NB4 (cell line): ENCODE measurements around the gene UBE2D3.
A peak's percentile ranks its signal among the peaks of the same experiment; 100 is the strongest.

Source experiments
- DNase-seq: peaks from one replicate; pipeline ENCODE4 v3.0.0; 2010; ENCODE audit warnings: low read depth
- H3K4me3 ChIP-seq: one replicate; pipeline ENCODE4 v1.5.1; 2011; ENCODE audit warnings: mild to moderate bottlenecking, low read depth, low read length, moderate library complexity
- MYC ChIP-seq: IDR thresholded peaks from 2 replicates; pipeline ENCODE4 v1.6.1; 2011; ENCODE audit warnings: low read depth, low read length
- POLR2A ChIP-seq: IDR thresholded peaks from 2 replicates; pipeline ENCODE4 v1.6.1; 2011; ENCODE audit warnings: mild to moderate bottlenecking; ENCODE audit not compliant: insufficient read length; ENCODE audit errors: extremely low read depth
- TF ChIP-seq, protein P1 (sequence below): IDR thresholded peaks from one replicate; pipeline ENCODE4 v1.5.1; 2012; ENCODE audit warnings: low read depth, low read length
- TF ChIP-seq, protein P2 (sequence below): IDR thresholded peaks from 2 replicates; pipeline ENCODE4 v1.6.1; 2011; ENCODE audit warnings: low read depth, low read length

The UBE2D3 gene

DNA sequence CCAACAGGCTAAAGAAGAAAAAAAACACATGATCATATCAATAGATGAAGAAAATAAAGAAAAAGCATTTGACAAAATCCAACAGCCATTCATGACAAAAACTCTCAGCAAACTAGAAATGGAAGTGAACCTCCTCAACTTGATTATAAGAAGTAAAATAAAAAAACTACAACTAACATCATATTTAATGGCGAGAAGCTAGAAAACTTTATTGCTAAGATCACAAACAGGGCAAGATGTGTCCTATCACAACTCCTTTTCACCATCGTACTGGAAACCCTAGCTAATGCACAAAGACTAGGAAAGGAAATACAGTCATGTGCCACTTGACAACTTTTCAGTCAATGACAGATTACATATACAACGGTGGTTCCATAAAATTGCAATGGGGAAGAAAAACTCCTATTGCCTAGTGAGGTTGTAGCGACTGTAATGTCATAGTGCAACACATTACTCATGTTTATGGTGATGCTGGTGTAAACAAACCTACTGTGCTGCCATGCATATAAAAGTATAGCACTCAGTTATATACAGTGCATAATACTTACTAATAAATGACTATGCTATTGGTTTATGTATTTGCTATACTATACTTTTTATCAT is 54.5 kb downstream of the UBE2D3 start:
- TF ChIP-seq MYC (no peak), POLR2A (no peak)
- TF ChIP-seq, protein P1, sequence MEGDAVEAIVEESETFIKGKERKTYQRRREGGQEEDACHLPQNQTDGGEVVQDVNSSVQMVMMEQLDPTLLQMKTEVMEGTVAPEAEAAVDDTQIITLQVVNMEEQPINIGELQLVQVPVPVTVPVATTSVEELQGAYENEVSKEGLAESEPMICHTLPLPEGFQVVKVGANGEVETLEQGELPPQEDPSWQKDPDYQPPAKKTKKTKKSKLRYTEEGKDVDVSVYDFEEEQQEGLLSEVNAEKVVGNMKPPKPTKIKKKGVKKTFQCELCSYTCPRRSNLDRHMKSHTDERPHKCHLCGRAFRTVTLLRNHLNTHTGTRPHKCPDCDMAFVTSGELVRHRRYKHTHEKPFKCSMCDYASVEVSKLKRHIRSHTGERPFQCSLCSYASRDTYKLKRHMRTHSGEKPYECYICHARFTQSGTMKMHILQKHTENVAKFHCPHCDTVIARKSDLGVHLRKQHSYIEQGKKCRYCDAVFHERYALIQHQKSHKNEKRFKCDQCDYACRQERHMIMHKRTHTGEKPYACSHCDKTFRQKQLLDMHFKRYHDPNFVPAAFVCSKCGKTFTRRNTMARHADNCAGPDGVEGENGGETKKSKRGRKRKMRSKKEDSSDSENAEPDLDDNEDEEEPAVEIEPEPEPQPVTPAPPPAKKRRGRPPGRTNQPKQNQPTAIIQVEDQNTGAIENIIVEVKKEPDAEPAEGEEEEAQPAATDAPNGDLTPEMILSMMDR: no peak
- TF ChIP-seq, protein P2, sequence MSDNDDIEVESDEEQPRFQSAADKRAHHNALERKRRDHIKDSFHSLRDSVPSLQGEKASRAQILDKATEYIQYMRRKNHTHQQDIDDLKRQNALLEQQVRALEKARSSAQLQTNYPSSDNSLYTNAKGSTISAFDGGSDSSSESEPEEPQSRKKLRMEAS: no peak
- no peak for DNase-seq
- H3K4me3 ChIP-seq: no peak overlapping the region

DNA sequence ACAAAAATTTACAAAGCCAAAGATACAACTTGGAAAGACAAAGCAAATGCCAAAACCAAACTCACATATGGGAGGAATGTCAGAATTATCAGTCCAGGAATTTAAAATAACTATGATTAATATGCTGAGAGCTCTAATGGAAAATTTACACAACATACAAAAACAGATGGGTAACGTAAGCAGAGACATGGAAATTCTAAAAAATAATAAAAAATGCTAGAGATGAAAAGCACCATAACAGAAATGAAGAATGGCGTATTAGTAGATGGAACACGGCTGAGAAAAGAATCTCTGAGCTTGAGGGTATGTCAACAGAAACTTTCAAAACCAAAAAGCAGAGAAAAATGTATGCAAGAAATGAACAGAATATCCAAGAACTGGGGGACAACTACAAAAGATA is 62.5 kb downstream of the UBE2D3 start:
- TF ChIP-seq, protein P2: no peak
- TF ChIP-seq POLR2A: no peak
- H3K4me3 ChIP-seq: no peak overlapping the region
- DNase-seq: no peak

DNA sequence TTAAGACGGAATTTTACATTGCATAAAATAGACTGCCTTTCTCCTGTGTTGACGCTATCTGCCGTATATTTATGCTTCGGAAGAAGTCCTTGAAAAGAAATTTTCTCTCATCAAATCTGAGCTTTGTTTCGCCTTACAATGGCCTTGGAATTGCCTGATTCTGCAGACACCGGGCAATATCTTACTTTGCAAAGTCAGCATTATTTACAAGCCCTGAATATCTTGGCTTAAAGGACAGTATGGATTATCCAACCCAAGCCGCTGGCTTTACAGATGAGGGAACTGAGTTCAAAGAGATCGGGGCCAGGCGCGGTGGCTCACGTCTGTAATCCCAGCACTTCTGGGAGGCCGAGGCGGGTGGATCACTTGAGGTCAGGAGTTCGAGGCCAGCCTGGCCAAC is 65.4 kb downstream of the UBE2D3 start:
- DNase-seq: no peak
- no peak overlapping the region for H3K4me3 ChIP-seq
- TF ChIP-seq MYC (no peak), POLR2A (no peak)
- TF ChIP-seq, protein P2: no peak
- TF ChIP-seq, protein P1: no peak

DNA sequence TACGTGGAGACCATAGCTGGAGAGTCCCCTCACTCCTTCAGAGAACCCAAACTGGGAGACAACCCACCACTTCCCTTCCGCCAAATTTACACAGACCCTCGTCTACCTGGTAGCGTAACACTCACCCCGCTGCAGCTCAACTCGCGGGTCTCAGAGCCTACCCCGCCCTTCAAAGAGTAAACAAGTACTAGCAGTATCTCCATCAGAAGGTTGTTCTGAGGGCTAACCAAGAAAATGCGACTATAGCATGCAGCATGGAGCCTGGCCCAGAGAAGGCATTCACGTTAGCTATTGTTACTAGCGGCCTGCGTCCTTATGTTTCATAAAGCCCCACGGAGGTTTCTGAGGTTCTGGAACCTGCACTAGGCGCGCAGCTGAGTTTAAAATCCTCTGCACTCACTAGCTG is 66.1 kb downstream of the UBE2D3 start:
- TF ChIP-seq, protein P2: no peak
- TF ChIP-seq, protein P1: no peak
- peak overlapping the region; percentile 88 for H3K4me3 ChIP-seq
- no peak for DNase-seq

DNA sequence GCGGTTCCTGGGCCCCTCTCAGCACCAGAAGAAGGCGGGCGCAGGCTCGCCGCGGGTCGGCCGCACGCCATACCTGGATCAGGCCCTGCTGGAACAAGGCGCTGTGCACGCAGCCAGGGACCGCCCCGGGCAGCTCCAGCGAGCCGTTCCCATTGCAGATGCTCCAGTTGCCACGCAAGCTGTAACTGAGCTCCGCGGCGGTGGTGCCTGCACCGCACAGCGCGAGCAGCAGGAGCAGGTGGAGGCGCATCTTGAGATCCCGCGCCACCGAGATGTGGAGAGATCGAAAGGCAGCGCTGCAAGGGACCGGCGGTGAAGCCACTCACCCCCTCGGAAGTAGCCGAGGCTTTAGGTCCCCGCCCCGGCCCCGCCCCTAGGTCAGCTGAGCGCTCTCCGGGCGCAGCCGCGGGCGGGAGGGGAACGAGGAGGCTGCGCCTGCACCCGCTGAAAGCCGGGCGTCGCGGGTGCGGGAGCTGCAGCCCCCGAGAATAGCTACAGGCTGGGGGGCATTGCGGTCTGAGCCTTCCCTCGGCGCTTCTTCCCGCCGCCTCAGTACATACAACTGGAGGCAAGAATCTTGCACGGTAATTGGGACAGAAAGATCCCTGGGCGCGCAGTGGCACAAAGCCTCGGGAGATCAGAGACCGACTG is 66.6 kb downstream of the UBE2D3 start, which contains the start of gene MANBA:
TSS of gene MANBA (minus strand) at position 324 of the 651 bp plus-strand sequence. CDS start at position 250, 74 bp downstream.
- TF ChIP-seq POLR2A: peak; percentile 79
- no peak; the same call in 1 of the 2 replicates for TF ChIP-seq MYC
- TF ChIP-seq, protein P2: peak; percentile 43
- TF ChIP-seq, protein P1: no peak
- peak; percentile 89 for DNase-seq

DNA sequence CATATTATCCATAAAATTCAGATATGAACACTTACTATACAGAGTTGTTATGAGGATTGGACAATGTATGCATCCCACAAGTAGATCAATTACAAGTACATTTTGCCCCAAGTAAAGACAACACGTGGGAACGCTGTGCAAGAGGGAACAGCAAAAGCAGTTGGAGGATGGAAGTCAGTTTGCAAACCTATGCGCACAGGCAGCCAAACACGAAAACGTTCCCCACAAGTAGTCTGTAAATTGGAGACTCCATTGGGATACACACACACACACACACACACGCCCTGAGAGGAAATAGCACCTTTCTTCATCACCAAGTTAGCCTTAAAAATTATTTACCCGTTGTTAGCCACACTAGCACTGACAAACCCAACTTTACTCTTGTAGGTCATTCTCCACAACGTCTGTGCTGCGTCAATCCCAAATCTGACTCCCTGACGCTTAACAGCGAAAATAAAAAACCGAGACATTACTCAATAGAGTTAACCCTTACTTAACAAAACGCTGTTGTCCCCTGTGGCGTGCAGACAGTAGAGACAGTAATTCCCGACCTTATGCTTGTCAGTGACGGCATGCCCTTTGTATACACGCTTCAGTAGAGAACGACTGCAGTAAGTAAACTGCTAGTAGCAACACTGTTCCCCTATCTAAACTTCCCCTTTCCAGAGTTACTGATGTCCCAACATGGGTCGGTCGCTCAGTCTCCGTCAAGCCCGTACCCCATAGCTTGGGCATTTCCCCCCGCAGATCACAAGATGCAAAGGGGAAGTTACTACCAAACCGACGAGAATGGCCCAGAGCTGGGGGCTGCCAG is 67.3 kb downstream of the UBE2D3 start:
- H3K4me3 ChIP-seq: peak overlapping the region; percentile 88
- TF ChIP-seq, protein P2: peak; percentile 44; the same call in 1 of the 2 replicates
- TF ChIP-seq, protein P1: no peak
- peak; percentile 80; the same call in 1 of the 2 replicates for TF ChIP-seq MYC
- peak; percentile 95 for DNase-seq

More for the DNA sequence above, 66.6 kb downstream of the UBE2D3 start, which contains the start of gene MANBA:
- peak within 1 kb of the TSS; percentile 88 for H3K4me3 ChIP-seq
